ENCODE data around the gene SRRM1.
"Not testable (repeated sequence)": the region's sequence is repeated elsewhere in the genome, so short reads cannot be mapped to it uniquely, and the experiment has no call there.

The SRRM1 gene

GRCh38 chr1:24694380-24694843 is 51.3 kb downstream of the SRRM1 start:
- peak; percentile 71 for DNase-seq

DNA sequence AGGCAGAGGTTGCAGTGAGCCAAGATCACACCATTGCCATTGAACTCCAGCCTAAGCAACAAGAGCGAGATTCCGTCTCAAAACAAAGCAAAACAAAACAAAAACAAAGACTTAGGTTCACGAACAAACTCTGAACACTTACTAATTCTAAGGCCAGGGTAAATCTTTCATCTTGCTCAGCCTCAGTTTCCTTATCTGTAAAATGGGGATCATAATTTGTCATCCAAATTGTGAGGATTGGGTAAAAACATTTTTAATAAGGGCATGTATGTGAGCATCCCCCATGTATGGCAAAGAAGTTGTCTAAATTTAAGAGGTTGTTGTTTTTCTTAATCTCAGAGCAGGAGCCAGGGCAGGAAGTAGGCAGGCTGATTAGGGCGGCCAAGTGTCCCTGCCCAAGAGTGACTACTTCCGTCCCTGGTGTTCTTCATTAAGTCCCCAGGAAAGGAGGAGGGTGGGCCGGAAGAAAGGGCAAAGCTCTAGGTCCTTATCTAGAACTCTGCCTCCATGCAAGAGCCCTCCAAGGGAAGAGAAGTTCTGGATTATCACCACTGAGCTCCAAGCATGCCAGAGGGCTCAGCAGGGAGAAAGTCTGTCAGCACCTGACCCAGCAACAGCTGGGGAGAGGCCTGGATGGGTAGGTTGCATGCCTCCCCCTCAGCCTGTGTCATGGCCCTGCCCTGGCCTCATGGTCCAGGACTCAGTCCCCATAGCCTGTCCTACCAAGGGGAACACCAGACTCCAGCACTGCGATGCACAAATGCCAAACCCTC is 52.3 kb downstream of the SRRM1 start:
- DNase-seq = no peak

GRCh38 chr1:24696041-24696755 is 53.1 kb downstream of the SRRM1 start:
- DNase-seq = no peak

- DNase-seq = no peak
These were observed 53.7 kb downstream of the SRRM1 start for GRCh38 chr1:24696756-24697330.

DNA sequence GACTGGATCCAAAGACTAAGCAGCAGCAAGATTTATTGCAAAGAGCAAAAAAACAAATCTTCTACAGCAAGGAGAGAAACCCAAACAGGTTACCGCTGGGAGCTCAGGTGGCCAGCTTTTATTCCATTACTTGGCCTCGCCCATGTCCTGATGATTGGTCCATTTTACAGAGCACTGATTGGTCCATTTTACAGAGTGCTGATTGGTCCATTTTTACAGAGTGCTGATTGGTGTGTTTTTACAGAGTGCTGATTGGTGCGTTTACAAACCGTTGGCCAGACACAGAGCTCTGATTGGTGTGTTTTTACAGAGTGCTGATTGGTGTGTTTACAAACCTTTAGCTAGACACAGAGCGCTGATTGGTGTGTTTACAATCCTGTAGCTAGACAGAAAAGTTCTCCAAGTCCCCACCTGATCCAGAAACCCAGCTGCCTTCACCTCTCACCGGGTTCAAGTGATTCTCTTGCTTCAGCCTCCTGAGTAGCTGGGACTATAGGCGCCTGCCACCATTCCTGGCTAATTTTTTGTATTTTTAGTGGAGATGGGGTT is 54.4 kb downstream of the SRRM1 start:
- DNase-seq = not testable (repeated sequence)

- DNase-seq = not testable (repeated sequence)
These were observed 55.2 kb downstream of the SRRM1 start for GRCh38 chr1:24698326-24698725.

- no peak for DNase-seq
These were observed 56.5 kb downstream of the SRRM1 start for GRCh38 chr1:24699628-24700027.

DNA sequence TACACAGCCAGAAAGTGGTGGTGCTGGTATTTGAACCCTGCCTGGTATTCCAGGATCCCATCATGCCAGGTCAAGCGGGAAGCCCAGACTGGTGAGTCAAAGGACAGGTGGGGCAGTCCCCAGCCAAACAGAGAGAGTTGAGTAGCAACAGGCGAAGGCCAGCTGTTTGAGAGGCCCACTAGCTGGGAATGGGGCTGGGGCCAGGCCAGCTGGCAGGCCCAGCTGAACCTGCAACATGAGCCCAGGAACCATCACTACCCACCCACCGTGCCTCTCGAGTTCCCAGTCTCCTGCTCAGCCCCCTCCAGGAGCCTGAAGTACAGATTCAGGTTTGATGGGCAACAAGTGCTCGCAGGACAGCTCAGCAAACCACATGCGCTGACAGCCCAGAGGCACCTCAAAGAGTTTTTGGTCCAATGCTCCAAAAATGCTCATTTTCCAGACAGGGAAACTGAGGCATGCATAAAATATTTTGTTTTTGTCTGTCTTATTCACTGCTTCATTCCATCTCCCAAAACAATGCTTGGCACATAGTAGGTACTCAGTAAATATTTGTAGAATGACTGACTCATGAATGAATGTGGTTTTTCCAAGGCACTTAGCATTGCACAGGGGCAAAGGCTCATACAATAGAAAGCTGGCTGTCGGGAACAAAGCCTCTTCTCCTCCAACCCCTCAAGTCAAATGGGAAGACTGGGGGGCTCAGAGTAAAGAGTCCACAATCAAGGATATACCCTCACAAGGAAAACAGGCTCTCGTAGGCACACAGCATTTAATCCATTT is 59.6 kb downstream of the SRRM1 start:
- no peak for DNase-seq

- DNase-seq = peak; percentile 82
These were observed 61.5 kb downstream of the SRRM1 start for GRCh38 chr1:24704411-24705259.

DNA sequence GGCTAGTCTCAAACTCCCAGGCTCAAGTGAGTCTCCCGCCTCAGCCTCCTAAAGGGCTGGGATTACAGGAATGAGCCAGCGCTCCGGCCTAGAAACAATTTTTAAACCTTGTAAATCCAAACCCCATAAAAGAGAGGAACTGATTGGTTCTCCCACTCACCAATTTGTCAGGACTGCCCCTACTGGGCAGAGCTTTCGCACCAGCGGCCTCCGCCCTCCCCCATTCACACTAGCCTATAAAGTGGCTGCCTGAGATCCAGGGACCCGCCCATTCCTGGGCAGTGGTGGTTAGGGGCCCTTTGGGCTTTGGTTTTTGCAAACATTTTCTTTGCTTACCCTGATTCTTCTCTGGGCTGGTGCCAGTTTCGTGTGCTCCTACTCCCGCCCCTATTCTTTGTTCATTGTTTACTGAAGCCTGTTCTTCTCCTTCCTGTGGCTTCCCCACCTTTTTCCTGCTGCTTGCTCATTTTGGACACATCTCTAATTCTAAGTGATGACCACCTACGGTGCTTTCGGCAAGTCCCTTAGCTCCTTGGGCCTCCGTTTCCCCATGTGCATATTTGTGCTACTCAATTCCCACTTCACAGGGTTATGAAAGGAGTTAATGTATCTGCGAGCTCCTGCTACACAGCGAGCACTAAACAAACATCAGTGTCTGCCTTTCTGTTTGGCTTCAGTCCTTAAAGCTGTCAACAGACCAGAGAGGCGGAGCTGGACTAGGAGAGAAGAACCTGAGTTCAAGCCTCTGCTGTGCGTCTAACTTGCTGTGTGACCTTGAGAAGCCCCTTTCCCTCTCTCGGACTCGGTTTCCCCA is 62.4 kb downstream of the SRRM1 start:
- DNase-seq = peak; percentile 84

DNA sequence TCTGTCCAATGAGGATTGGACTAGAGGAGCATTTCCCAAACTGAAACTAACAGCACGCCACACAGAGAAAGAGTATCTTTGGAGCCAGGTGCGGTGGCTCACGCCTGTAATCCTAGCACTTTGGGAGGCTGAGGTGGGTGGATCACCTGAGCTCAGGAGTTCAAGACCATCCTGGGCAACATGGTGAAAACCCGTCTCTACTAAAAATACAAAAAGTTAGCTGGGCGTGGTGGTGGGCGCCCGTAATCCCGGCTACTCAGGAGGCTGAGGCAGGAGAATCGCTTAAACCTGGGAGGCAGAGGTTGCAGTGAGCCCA is 62.9 kb downstream of the SRRM1 start:
- DNase-seq = not testable (repeated sequence)

DNA sequence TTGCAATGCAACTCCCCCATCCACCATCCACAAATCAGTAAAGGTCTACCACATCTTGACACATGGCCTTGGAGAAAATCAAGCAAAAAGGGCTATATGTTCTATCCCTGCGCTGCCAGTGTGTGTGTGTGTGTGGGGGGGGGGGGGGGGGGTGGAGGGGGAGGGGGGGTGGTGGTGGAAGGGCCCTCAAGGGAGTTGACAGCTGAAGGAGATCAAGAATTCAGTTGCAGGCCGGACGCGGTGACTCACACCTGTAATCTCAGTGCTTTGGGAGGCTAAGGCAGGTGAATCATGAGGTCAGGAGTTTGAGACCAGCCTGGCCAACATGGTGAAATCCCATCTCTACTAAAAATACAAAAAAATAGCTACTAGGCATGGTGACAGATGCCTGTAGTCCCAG is 64.6 kb downstream of the SRRM1 start:
- no peak for DNase-seq

DNA sequence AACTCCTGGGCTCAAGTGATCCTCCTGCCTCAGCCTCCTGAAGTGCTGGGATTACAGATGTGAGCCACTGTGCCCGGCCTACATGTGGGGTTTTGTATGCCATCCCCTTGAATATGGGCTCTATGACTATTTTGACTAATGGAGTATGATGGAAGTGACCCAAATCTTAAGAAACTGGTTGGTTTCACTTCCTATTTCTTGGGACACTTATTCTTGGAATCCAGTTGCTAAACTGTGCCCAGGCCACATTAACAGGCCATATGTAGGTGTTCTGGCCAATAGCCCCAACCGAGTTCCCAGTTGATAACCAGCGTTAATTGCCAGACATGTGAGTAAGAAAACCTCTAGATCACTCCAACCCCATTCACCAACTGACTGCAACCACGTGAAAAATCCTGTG is 65.8 kb downstream of the SRRM1 start:
- no peak for DNase-seq

DNA sequence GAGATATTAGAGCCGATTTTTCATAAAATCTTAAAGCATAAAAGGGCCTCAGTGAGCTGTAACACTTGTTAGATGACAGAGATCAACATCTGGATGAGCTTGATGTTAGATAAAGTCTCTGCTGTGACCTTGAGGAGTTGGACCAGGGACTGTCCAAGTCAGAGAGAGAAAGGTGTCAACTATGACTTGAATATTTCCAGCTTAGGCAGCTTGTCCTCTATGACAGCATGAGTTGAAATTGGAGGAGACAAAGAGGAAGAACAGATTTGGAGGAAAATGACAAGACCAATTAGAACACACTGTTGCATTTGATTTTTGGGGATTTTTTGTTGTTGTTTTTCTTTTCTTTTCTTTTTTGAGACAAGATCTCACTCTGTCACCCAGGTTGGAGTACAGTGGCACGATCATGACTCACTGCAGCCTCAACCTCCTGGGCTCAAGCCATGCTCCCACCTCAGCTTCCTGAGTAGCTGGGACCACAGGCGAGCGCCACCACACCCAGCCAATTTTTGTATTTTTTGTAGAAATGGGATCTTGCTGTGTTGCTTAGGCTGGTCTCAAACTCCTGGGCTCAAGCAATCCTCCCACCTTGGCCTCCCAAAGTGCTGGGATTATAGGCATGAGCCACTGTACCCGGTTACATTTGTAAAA is 66.8 kb downstream of the SRRM1 start:
- DNase-seq = no peak

DNA sequence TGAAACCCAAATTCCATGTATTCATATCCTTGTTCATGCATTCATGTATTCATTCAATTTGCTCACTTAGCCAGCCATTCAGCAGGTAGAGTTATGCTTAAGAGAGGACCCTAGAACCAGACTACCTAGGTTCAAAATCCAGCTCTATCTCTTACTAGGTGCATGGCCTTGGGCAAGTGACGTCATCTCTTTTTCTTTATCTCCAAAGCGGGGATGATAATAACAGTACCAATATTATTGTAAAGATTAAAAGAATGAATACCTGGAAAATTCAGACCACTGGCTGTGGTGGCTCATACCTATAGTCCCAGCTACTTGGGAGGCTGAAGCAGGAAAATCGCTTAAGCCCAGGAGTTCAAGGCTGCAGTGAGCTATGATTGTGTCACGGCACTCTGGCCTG is 68.2 kb downstream of the SRRM1 start:
- DNase-seq = no peak

DNA sequence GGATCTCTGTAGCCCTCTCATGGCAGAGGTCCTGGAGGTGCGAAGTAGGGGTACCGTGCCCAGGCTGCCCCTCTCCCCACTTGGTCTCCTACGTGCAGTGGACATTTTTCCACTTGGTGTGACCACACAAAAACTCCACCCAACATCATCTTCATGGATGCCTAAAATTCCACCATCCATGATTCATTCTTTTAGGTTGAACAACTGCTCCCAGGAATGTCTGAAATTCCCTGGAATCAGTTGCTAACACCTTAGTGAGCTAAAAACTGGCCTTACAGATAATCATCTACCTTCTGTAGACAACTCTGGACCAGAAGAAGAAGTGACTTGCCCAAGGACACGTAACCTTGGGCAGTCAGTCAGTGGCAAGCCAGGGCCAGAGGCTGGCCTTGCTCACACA is 70.1 kb downstream of the SRRM1 start:
- DNase-seq = no peak

DNA sequence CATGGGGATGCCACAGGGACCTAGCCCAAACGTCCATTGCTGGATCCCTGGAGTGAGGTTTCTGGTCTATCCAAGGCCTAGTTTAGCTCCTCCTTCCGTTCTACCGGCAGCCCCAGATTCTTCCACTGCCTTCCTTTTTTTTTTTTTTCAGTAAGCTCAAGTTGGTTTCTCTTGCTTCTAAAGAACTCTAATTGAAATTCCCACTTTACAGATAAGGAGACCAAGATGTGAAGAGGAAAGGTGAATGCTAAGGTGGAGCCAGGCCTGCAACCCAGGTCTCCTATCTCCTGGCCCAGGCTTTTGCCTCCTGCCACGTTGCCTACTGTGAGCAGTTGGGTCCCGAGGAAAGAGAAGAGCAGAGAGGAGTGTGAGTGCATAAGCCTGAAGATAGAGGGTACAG is 70.6 kb downstream of the SRRM1 start:
- no peak for DNase-seq

DNA sequence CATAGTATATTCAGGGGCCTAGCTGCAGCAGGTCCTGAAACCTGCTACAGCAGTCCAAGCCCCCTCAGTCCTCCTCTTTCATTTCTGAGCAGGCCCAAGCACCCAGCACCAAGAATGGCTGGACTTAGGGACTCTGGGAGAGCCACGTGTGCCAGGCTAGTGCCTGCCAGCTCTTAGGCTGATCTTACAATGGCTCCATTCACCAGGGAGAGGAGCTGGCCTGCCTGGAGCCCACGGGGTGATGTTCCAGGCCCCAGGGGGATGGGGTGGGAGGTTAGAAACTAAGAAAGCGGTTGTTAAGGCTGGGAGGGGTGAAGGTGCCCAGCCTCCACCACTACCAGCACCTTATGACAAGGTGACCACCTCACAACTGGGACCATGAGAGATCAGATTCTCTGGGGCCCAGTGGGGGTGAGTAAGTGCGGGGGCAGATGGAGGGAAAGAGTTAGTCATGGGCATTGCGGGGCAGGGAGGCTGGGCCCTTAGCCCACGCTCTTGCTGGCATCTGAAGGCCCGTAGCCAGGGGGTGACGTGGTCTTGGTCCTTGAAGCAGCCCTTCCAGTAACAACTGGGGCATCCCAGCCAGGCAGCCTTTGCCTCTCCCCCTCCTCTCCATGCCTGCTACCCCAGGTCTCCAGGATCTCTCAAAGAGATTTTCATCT is 71.9 kb downstream of the SRRM1 start:
- no peak for DNase-seq

GRCh38 chr1:24715658-24716057 is 72.6 kb downstream of the SRRM1 start:
- no peak for DNase-seq
